GM23248 (cell line): ENCODE data around the gene PLEKHH3. TPM values are rescaled to one million over a fixed set of nuclear protein-coding genes. Genes with fewer than 3 reads are reported as not detected.

Source experiments
- DNase-seq: peaks from one replicate; pipeline ENCODE4 v3.0.0-alpha.2; 2015
- H2AFZ ChIP-seq: fragments of 200-600 bp; sonication (generic); 2 replicates; pipeline ENCODE4 v1.6.1; 2016; ENCODE audit warnings: antibody characterized with exemption
- H3F3A ChIP-seq: fragments of 200-600 bp; sonication (generic); 2 replicates; pipeline ENCODE4 v1.6.1; 2016; ENCODE audit warnings: mild to moderate bottlenecking, antibody characterized with exemption, mixed run types; ENCODE audit not compliant: insufficient read depth
- H3K27ac ChIP-seq: fragments of 200-600 bp; sonication (generic); 2 replicates; pipeline ENCODE4 v1.5.1; 2016; ENCODE audit warnings: mild to moderate bottlenecking
- H3K27me3 ChIP-seq: fragments of 200-600 bp; sonication (generic); replicated peaks from 2 replicates; pipeline ENCODE4 v1.6.1; 2016; ENCODE audit warnings: mild to moderate bottlenecking; ENCODE audit not compliant: insufficient read depth
- H3K36me3 ChIP-seq: fragments of 200-600 bp; sonication (generic); 2 replicates; pipeline ENCODE4 v1.6.1; 2016; ENCODE audit warnings: low read depth, mild to moderate bottlenecking
- H3K4me1 ChIP-seq: fragments of 200-600 bp; sonication (generic); 2 replicates; pipeline ENCODE4 v1.6.1; 2016; ENCODE audit warnings: mild to moderate bottlenecking; ENCODE audit not compliant: insufficient read depth
- H3K4me2 ChIP-seq: fragments of 200-600 bp; sonication (generic); one replicate; pipeline ENCODE4 v1.6.1; 2016; ENCODE audit warnings: mild to moderate bottlenecking; ENCODE audit not compliant: unreplicated experiment
- H3K4me3 ChIP-seq: fragments of 200-600 bp; sonication (generic); 2 replicates; pipeline ENCODE4 v1.5.1; 2016; ENCODE audit warnings: mild to moderate bottlenecking
- H3K79me2 ChIP-seq: fragments of 200-600 bp; sonication (generic); 2 replicates; pipeline ENCODE4 v1.6.1; 2016; ENCODE audit warnings: mild to moderate bottlenecking; ENCODE audit not compliant: insufficient read depth
- H3K9ac ChIP-seq: fragments of 200-600 bp; sonication (generic); 2 replicates; pipeline ENCODE4 v1.6.1; 2016; ENCODE audit warnings: mild to moderate bottlenecking
- H3K9me2 ChIP-seq: fragments of 200-600 bp; sonication (generic); 2 replicates; pipeline ENCODE4 v1.6.1; 2016; ENCODE audit warnings: mixed run types, mild to moderate bottlenecking, moderate library complexity; ENCODE audit not compliant: insufficient read depth
- H3K9me3 ChIP-seq: fragments of 200-600 bp; sonication (generic); one replicate; pipeline ENCODE4 v1.6.1; 2017; ENCODE audit warnings: low read depth
- H4K20me1 ChIP-seq: fragments of 200-600 bp; sonication (generic); 2 replicates; pipeline ENCODE4 v1.6.0; 2016; ENCODE audit not compliant: insufficient read depth
- EZH2 ChIP-seq: fragments of 200-600 bp; sonication (generic); IDR thresholded peaks from 2 replicates; pipeline ENCODE4 v1.6.1; 2018; ENCODE audit warnings: antibody characterized with exemption, mild to moderate bottlenecking; ENCODE audit not compliant: insufficient read depth, poor library complexity, severe bottlenecking
- EZH2phosphoT487 ChIP-seq: fragments of 200-600 bp; sonication (generic); IDR thresholded peaks from 2 replicates; pipeline ENCODE4 v1.6.1; 2018; ENCODE audit warnings: antibody characterized with exemption, moderate library complexity, mild to moderate bottlenecking, low read depth; ENCODE audit not compliant: insufficient read depth
- WGBS, 2 experiments: methylation state at CpG; one replicate each; pipeline ENCODE4 v1.1.6; 2015 to 2017; ENCODE audit warnings: low lambda C conversion rate in 2 of 2, low coverage in 1 of 2; ENCODE audit errors: missing lambda C conversion rate in 2 of 2; 5-methylcytosine and 5-hydroxymethylcytosine counted together
- in situ Hi-C: fragments of 300-500 bp; cut with MboI; formaldehyde crosslinking; loops from 2 replicates; pipeline ENCODE4 v1.15.0; 2020
- polyA plus RNA-seq: library from polyadenylated mRNA; unstranded; fragments of >200 nt; fragmentation: Nextera tagmentation; extraction: Ambion mirVana; gene quantifications from 2 replicates; pipeline ENCODE4 v1.2.1, GENCODE V29; 2016
- total RNA-seq: library from RNA; depleted of rRNA; stranded (reverse); fragments of >200 nt; shearing (Covaris generic); gene quantifications from 2 replicates; pipeline ENCODE4 v1.2.3, GENCODE V29; 2014

Gene PLEKHH3
- total and polyA plus RNA-seq, 2 experiments from 2014 or later = 6.4 to 19.0 TPM

GRCh38 chr17:42674755-42675347 lies 1.9 kb downstream of the PLEKHH3 start:
- peak overlapping the region; percentile 85 for H3K4me2 ChIP-seq
- H3K4me3 ChIP-seq = peak overlapping the region; percentile 87
- H3K9me2 ChIP-seq = no peaks in the 10 kb centered on the region
- peaks cover 30% of the 10 kb centered on the region for H3K79me2 ChIP-seq
- peaks cover 34% of the 10 kb centered on the region for H3K4me1 ChIP-seq
- H3K9ac ChIP-seq = peak overlapping the region; percentile 79
- H2AFZ ChIP-seq = no peak overlapping the region
- no peaks in the 10 kb centered on the region for H3K27me3 ChIP-seq
- H3F3A ChIP-seq = peaks cover 10% of the 10 kb centered on the region; the same call in 1 of the 2 replicates
- in situ Hi-C loops = no loop called here
- H3K27ac ChIP-seq = no peak overlapping the region
- DNase-seq = no peak
- H4K20me1 ChIP-seq = no peaks in the 10 kb centered on the region
- no peaks in the 10 kb centered on the region for H3K36me3 ChIP-seq
- TF ChIP-seq EZH2 (no peak), EZH2phosphoT487 (no peak)
- H3K9me3 ChIP-seq = no peaks in the 10 kb centered on the region
- WGBS, 2 experiments = 34 to 41% methylated on average over 9 of the region's 9 CpGs

- no peaks in the 10 kb centered on the region for H3K9me3 ChIP-seq
- peak overlapping the region; percentile 85 for H3K4me2 ChIP-seq
- no peaks in the 10 kb centered on the region for H4K20me1 ChIP-seq
- H3K36me3 ChIP-seq = no peaks in the 10 kb centered on the region
- H3K79me2 ChIP-seq = peaks cover 30% of the 10 kb centered on the region
- in situ Hi-C loops = no loop called here
- no peak overlapping the region for H3K27ac ChIP-seq
- H3K9me2 ChIP-seq = no peaks in the 10 kb centered on the region
- no peak for TF ChIP-seq EZH2
- no peak for TF ChIP-seq EZH2phosphoT487
- no peaks in the 10 kb centered on the region for H3K27me3 ChIP-seq
- H2AFZ ChIP-seq = no peak overlapping the region
- H3K9ac ChIP-seq = peak overlapping the region; percentile 14
- H3K4me3 ChIP-seq = peak overlapping the region; percentile 87
- WGBS, 2 experiments = 19 to 22% methylated on average over 24 to 27 of the region's 32 CpGs
- H3F3A ChIP-seq = peaks cover 15% of the 10 kb centered on the region; the same call in 1 of the 2 replicates
- H3K4me1 ChIP-seq = peaks cover 30% of the 10 kb centered on the region
- peak; percentile 70 for DNase-seq
These were observed 2.7 kb downstream of the PLEKHH3 start for GRCh38 chr17:42673885-42674754.

- Histone ChIP-seq H2AFZ (no peak overlapping the region), H3K9me3 (no peaks in the 10 kb centered on the region), H3K4me2 (no peak overlapping the region), H3K4me3 (peak overlapping the region; percentile 87; the same call in 1 of the 2 replicates), H3K36me3 (no peaks in the 10 kb centered on the region; the same call in 1 of the 2 replicates), H3K9ac (peak overlapping the region; percentile 14; the same call in 1 of the 2 replicates), H3F3A (peaks cover 17% of the 10 kb centered on the region; the same call in 1 of the 2 replicates), H3K9me2 (no peaks in the 10 kb centered on the region), H3K79me2 (peaks cover 30% of the 10 kb centered on the region), H3K4me1 (peaks cover 27% of the 10 kb centered on the region), H3K27me3 (no peaks in the 10 kb centered on the region), H4K20me1 (no peaks in the 10 kb centered on the region), H3K27ac (no peak overlapping the region)
- no peak for DNase-seq
- no peak for TF ChIP-seq EZH2phosphoT487
- TF ChIP-seq EZH2 = no peak
- WGBS, 2 experiments = 64% methylated on average over 29 to 30 of the region's 30 CpGs
- in situ Hi-C loops = no loop called here
These were observed 3.4 kb downstream of the PLEKHH3 start for GRCh38 chr17:42673266-42673884.

GRCh38 chr17:42672038-42672437 lies 4.8 kb downstream of the PLEKHH3 start:
- H3K4me2 ChIP-seq = no peak overlapping the region
- no peak for DNase-seq
- H3K4me3 ChIP-seq = no peak overlapping the region
- no peaks in the 10 kb centered on the region for H4K20me1 ChIP-seq
- no peaks in the 10 kb centered on the region for H3K27me3 ChIP-seq
- peaks cover 30% of the 10 kb centered on the region for H3K79me2 ChIP-seq
- no peak for TF ChIP-seq EZH2phosphoT487
- TF ChIP-seq EZH2 = no peak
- H3K9ac ChIP-seq = no peak overlapping the region
- in situ Hi-C loops = no loop called here
- WGBS, 2 experiments = 86 to 89% methylated on average over 18 to 28 of the region's 28 CpGs
- H3F3A ChIP-seq = peaks cover 25% of the 10 kb centered on the region
- no peaks in the 10 kb centered on the region for H3K9me3 ChIP-seq
- no peaks in the 10 kb centered on the region for H3K9me2 ChIP-seq
- no peak overlapping the region for H3K27ac ChIP-seq
- peaks cover under 1% of the 10 kb centered on the region; the same call in 1 of the 2 replicates for H3K36me3 ChIP-seq
- H2AFZ ChIP-seq = no peak overlapping the region
- H3K4me1 ChIP-seq = peaks cover 33% of the 10 kb centered on the region
